GM23338 (cell line): ENCODE measurements around the gene GRID2. TPM values are rescaled to one million over a fixed set of nuclear protein-coding genes. Genes with fewer than 3 reads are reported as not detected.

Source experiments
- ATAC-seq: fragments of 200-7000 bp; cut with Tn5 transposase; 3 replicates; pipeline ENCODE4 v1.9.1; 2020
- DNase-seq: peaks from one replicate; pipeline ENCODE4 v3.0.0-alpha.2; 2015; ENCODE audit warnings: low spot score
- H2AFZ ChIP-seq: fragments of 200-600 bp; sonication (generic); 2 replicates; pipeline ENCODE4 v1.8.0; 2016; ENCODE audit warnings: antibody characterized with exemption, mild to moderate bottlenecking, moderate library complexity
- H3F3A ChIP-seq: fragments of 200-600 bp; sonication (generic); replicated peaks from 2 replicates; pipeline ENCODE4 v1.8.0; 2017; ENCODE audit warnings: antibody characterized with exemption, mixed run types, low read depth
- H3K27ac ChIP-seq: fragments of 200-600 bp; sonication (generic); 2 replicates; pipeline ENCODE4 v1.6.1; 2016; ENCODE audit warnings: low read depth
- H3K27me3 ChIP-seq: fragments of 200-600 bp; sonication (generic); 2 replicates; pipeline ENCODE4 v1.8.0; 2016; ENCODE audit warnings: mild to moderate bottlenecking, mixed run types, moderate library complexity; ENCODE audit not compliant: insufficient read depth
- H3K36me3 ChIP-seq: fragments of 200-600 bp; sonication (generic); 2 replicates; pipeline ENCODE4 v1.8.0; 2016; ENCODE audit warnings: mild to moderate bottlenecking; ENCODE audit not compliant: insufficient read depth
- H3K4me1 ChIP-seq: fragments of 200-600 bp; sonication (generic); 2 replicates; pipeline ENCODE4 v1.8.0; 2016; ENCODE audit warnings: mild to moderate bottlenecking, moderate library complexity; ENCODE audit not compliant: insufficient read depth
- H3K4me2 ChIP-seq: fragments of 200-600 bp; sonication (generic); 2 replicates; pipeline ENCODE4 v1.7.1; 2017; ENCODE audit warnings: mixed run types
- H3K4me3 ChIP-seq: fragments of 200-600 bp; sonication (generic); 2 replicates; pipeline ENCODE4 v1.6.1; 2016; ENCODE audit warnings: mixed run types
- H3K79me2 ChIP-seq: fragments of 200-600 bp; sonication (generic); replicated peaks from 2 replicates; pipeline ENCODE4 v1.8.0; 2017; ENCODE audit warnings: mild to moderate bottlenecking; ENCODE audit not compliant: insufficient read depth
- H3K9me2 ChIP-seq: fragments of 200-600 bp; sonication (generic); 2 replicates; pipeline ENCODE4 v1.8.0; 2017; ENCODE audit not compliant: insufficient read depth
- H4K20me1 ChIP-seq: fragments of 200-600 bp; sonication (generic); replicated peaks from 2 replicates; pipeline ENCODE4 v1.8.0; 2017; ENCODE audit warnings: mild to moderate bottlenecking; ENCODE audit not compliant: insufficient read depth
- H3K27ac Mint-ChIP-seq: 2 replicates; pipeline ENCODE4 v1.8.0; 2020; ENCODE audit warnings: inconsistent platforms, mild to moderate bottlenecking, moderate library complexity, mixed read lengths
- H3K27me3 Mint-ChIP-seq: 3 replicates; pipeline ENCODE4 v1.8.0; 2022; ENCODE audit warnings: low read depth, mild to moderate bottlenecking, moderate library complexity, mixed read lengths, inconsistent platforms; ENCODE audit not compliant: insufficient read depth, poor library complexity
- H3K36me3 Mint-ChIP-seq: 3 replicates; pipeline ENCODE4 v1.8.0; 2021; ENCODE audit warnings: low read depth, mild to moderate bottlenecking, inconsistent platforms, moderate library complexity, mixed read lengths
- H3K4me1 Mint-ChIP-seq: 3 replicates; pipeline ENCODE4 v1.8.0; 2020; ENCODE audit warnings: mild to moderate bottlenecking, inconsistent platforms, mixed read lengths
- H3K4me3 Mint-ChIP-seq: 3 replicates; pipeline ENCODE4 v1.8.0; 2021; ENCODE audit warnings: moderate library complexity, mild to moderate bottlenecking, inconsistent platforms, mixed read lengths
- H3K9me3 Mint-ChIP-seq: 3 replicates; pipeline ENCODE4 v1.8.0; 2020; ENCODE audit warnings: moderate library complexity, mild to moderate bottlenecking, inconsistent platforms, mixed read lengths
- CREB1 ChIP-seq: fragments of 250-450 bp; sonication (Bioruptor Pico); IDR thresholded peaks from 2 replicates; pipeline ENCODE4 v1.5.0; 2020; ENCODE audit warnings: low read depth, mild to moderate bottlenecking, moderate library complexity
- ETS1 ChIP-seq: IDR thresholded peaks from 2 replicates; pipeline ENCODE4 v1.6.1; 2016; ENCODE audit warnings: antibody characterized with exemption
- EZH2 ChIP-seq: fragments of 200-600 bp; sonication (generic); IDR thresholded peaks from one replicate; pipeline ENCODE4 v1.8.0; 2017; ENCODE audit warnings: antibody characterized with exemption, mild to moderate bottlenecking, low read depth; ENCODE audit not compliant: unreplicated experiment
- EZH2phosphoT487 ChIP-seq: fragments of 200-600 bp; sonication (generic); IDR thresholded peaks from one replicate; pipeline ENCODE4 v1.8.1; 2018; ENCODE audit warnings: antibody characterized with exemption; ENCODE audit not compliant: unreplicated experiment
- JUNB ChIP-seq: IDR thresholded peaks from one replicate; pipeline ENCODE4 v1.6.1; 2016; ENCODE audit warnings: antibody characterized with exemption; ENCODE audit not compliant: unreplicated experiment
- NANOG ChIP-seq: IDR thresholded peaks from 2 replicates; pipeline ENCODE4 v1.6.1; 2016; ENCODE audit warnings: antibody characterized with exemption, borderline replicate concordance
- POLR2AphosphoS5 ChIP-seq: IDR thresholded peaks from 2 replicates; pipeline ENCODE4 v1.6.1; 2016; ENCODE audit warnings: antibody characterized with exemption, low read depth
- STAT1 ChIP-seq: IDR thresholded peaks from one replicate; pipeline ENCODE4 v1.6.1; 2016; ENCODE audit warnings: antibody characterized with exemption; ENCODE audit not compliant: unreplicated experiment
- ZNF114 ChIP-seq: fragments of 250-450 bp; sonication (Bioruptor Pico); IDR thresholded peaks from 2 replicates; pipeline ENCODE4 v1.5.0; 2020; ENCODE audit warnings: mild to moderate bottlenecking, moderate library complexity
- ZNF331 ChIP-seq: fragments of 250-450 bp; sonication (Bioruptor Pico); IDR thresholded peaks from 2 replicates; pipeline ENCODE4 v1.5.0; 2020; ENCODE audit warnings: low read depth, mild to moderate bottlenecking, moderate library complexity
- ZNF462 ChIP-seq: fragments of 250-450 bp; sonication (Bioruptor Pico); IDR thresholded peaks from 2 replicates; pipeline ENCODE4 v1.5.0; 2020; ENCODE audit warnings: mild to moderate bottlenecking, moderate library complexity
- polyA plus RNA-seq: library from polyadenylated mRNA; unstranded; fragments of >200 nt; fragmentation: Nextera tagmentation; extraction: Ambion mirVana; gene quantifications from 2 replicates; pipeline ENCODE4 v1.2.1, GENCODE V29; 2016
- total RNA-seq: library from RNA; depleted of rRNA; stranded (reverse); fragments of >200 nt; shearing (Covaris generic); gene quantifications from 2 replicates; pipeline ENCODE4 v1.2.3, GENCODE V29; 2014
- TF ChIP-seq, protein P1 (sequence below), 2 experiments: fragments of 200-600 bp in 1 of 2; sonication (generic) in 1 of 2; conservative IDR thresholded peaks; 2 replicates each; pipeline versions ENCODE4 v1.5.1 to v1.6.1; 2016 to 2017; ENCODE audit warnings: antibody characterized with exemption in 2 of 2, low read depth in 2 of 2, mild to moderate bottlenecking in 2 of 2, moderate library complexity in 1 of 2
- TF ChIP-seq, protein P2 (sequence below): IDR thresholded peaks from one replicate; pipeline ENCODE4 v1.6.1; 2018; ENCODE audit warnings: antibody characterized with exemption; ENCODE audit not compliant: unreplicated experiment

Gene GRID2
- total and polyA plus RNA-seq, 2 experiments from 2014 or later: 19.9 to 65.4 TPM

DNA sequence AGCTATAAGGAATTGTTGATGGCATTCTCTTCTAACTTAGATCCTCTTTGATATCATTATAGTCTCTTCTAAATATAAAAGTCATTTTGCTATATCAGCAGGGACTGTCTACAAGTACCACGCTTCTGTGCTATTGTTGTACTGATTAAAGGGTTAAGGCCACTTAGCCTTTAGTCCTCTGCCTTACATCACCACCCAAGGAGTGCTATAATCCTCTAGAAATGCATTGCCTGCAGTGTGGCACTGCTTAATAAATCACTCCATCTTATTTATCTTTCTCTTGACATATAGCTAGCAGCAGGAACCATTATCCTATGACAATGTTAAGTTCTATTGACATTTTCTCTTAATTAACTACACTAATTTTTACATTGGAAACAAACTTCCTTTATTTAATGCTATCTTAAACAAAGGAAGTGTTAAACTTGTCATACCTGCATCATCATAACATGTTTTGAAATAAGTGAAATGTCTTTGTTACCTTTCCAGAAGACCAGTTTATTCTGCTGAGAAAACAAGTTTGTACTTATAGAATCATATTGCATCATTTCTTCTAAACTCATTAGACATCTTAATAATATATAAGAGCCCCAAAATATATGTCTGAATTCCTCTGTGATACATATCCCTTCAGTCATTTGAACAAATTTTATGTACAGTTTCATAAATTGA is 1163.9 kb downstream of the GRID2 start:
- Histone ChIP-seq H3F3A (no peaks in the 10 kb centered on the region), H3K4me1 (no peaks in the 10 kb centered on the region), H3K27me3 (no peaks in the 10 kb centered on the region), H4K20me1 (no peaks in the 10 kb centered on the region), H3K4me2 (no peak overlapping the region), H3K9me2 (no peaks in the 10 kb centered on the region), H3K4me3 (no peak overlapping the region), H2AFZ (no peak overlapping the region), H3K27ac (no peak overlapping the region), H3K79me2 (no peaks in the 10 kb centered on the region), H3K36me3 (no peaks in the 10 kb centered on the region)
- DNase-seq (no peak), ATAC-seq (no peak)
- Mint-ChIP-seq H3K4me3 (no peak overlapping the region), H3K4me1 (peaks cover 13% of the 10 kb centered on the region), H3K9me3 (no peaks in the 10 kb centered on the region), H3K27ac (no peak overlapping the region), H3K27me3 (no peaks in the 10 kb centered on the region), H3K36me3 (no peaks in the 10 kb centered on the region)
- TF ChIP-seq ZNF331 (CRISPR knock-in tag): no peak
- no peak for TF ChIP-seq JUNB
- no peak for TF ChIP-seq NANOG
- TF ChIP-seq, protein P1, sequence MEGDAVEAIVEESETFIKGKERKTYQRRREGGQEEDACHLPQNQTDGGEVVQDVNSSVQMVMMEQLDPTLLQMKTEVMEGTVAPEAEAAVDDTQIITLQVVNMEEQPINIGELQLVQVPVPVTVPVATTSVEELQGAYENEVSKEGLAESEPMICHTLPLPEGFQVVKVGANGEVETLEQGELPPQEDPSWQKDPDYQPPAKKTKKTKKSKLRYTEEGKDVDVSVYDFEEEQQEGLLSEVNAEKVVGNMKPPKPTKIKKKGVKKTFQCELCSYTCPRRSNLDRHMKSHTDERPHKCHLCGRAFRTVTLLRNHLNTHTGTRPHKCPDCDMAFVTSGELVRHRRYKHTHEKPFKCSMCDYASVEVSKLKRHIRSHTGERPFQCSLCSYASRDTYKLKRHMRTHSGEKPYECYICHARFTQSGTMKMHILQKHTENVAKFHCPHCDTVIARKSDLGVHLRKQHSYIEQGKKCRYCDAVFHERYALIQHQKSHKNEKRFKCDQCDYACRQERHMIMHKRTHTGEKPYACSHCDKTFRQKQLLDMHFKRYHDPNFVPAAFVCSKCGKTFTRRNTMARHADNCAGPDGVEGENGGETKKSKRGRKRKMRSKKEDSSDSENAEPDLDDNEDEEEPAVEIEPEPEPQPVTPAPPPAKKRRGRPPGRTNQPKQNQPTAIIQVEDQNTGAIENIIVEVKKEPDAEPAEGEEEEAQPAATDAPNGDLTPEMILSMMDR (conservative IDR thresholded peaks at IDR 0.05; ENCODE audit: low read depth in 2 of 2): no peak
- TF ChIP-seq EZH2phosphoT487: no peak
- TF ChIP-seq CREB1 (CRISPR knock-in tag): no peak
- TF ChIP-seq EZH2: no peak
- no peak for TF ChIP-seq ZNF462
- TF ChIP-seq ZNF114 (CRISPR knock-in tag): no peak
- TF ChIP-seq ETS1: no peak
- no peak for TF ChIP-seq POLR2AphosphoS5
- no peak for TF ChIP-seq STAT1
- TF ChIP-seq, protein P2, sequence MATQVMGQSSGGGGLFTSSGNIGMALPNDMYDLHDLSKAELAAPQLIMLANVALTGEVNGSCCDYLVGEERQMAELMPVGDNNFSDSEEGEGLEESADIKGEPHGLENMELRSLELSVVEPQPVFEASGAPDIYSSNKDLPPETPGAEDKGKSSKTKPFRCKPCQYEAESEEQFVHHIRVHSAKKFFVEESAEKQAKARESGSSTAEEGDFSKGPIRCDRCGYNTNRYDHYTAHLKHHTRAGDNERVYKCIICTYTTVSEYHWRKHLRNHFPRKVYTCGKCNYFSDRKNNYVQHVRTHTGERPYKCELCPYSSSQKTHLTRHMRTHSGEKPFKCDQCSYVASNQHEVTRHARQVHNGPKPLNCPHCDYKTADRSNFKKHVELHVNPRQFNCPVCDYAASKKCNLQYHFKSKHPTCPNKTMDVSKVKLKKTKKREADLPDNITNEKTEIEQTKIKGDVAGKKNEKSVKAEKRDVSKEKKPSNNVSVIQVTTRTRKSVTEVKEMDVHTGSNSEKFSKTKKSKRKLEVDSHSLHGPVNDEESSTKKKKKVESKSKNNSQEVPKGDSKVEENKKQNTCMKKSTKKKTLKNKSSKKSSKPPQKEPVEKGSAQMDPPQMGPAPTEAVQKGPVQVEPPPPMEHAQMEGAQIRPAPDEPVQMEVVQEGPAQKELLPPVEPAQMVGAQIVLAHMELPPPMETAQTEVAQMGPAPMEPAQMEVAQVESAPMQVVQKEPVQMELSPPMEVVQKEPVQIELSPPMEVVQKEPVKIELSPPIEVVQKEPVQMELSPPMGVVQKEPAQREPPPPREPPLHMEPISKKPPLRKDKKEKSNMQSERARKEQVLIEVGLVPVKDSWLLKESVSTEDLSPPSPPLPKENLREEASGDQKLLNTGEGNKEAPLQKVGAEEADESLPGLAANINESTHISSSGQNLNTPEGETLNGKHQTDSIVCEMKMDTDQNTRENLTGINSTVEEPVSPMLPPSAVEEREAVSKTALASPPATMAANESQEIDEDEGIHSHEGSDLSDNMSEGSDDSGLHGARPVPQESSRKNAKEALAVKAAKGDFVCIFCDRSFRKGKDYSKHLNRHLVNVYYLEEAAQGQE: no peak
